SK-N-SH (cell line): Measurements from ENCODE around the gene RPL29. TPM values are rescaled to one million over a fixed set of nuclear protein-coding genes. Genes with fewer than 3 reads are reported as not detected.

Experiments used
- CTCF ChIA-PET: fragments of 300-600, 350-600 bp; formaldehyde crosslinking; extraction: SDS; loops from one replicate; lab custom pipeline; 2021; lab: Yijun Ruan, JAX
- POLR2A ChIA-PET: fragments of 350-600 bp; sonication (Branson Sonifier 250); formaldehyde crosslinking; extraction: SDS; loops from one replicate; lab custom pipeline; 2020; ENCODE audit warnings: antibody characterized with exemption, inconsistent platforms; lab: Yijun Ruan, JAX
- DNase-seq: peaks from one replicate; pipeline ENCODE4 v3.0.0; 2012
- H2AFZ ChIP-seq: fragments of 200-600 bp; sonication (generic); 2 replicates; pipeline ENCODE4 v1.8.1; 2016; ENCODE audit warnings: antibody characterized with exemption, mild to moderate bottlenecking, low read depth
- H3F3A ChIP-seq: fragments of 200-600 bp; sonication (generic); replicated peaks from 2 replicates; pipeline ENCODE3; 2016; ENCODE audit warnings: antibody characterized with exemption, mild to moderate bottlenecking; ENCODE audit not compliant: insufficient read depth
- H3K27ac ChIP-seq, 2 experiments: fragments of 200-500 bp in 1 of 2; fragments of 200-600 bp in 1 of 2; sonication (Bioruptor generic) in 1 of 2; sonication (generic), shearing (Covaris generic) in 1 of 2; 2 replicates each; pipeline versions ENCODE4 v1.5.1 to v1.6.1; 2014 to 2016; ENCODE audit warnings: low read depth in 2 of 2, inconsistent platforms in 1 of 2, low read length in 1 of 2, mild to moderate bottlenecking in 1 of 2, mixed read lengths in 1 of 2
- H3K27me3 ChIP-seq: fragments of 200-600 bp; sonication (generic), shearing (Covaris generic); 2 replicates; pipeline ENCODE4 v1.6.1; 2016; ENCODE audit warnings: mixed run types; ENCODE audit not compliant: insufficient read depth
- H3K36me3 ChIP-seq, 2 experiments: fragments of 200-500 bp in 1 of 2; fragments of 200-600 bp in 1 of 2; sonication (Bioruptor generic) in 1 of 2; sonication (generic) in 1 of 2; replicated peaks in 1 of 2; 2 replicates each; pipeline versions ENCODE3 to v1.5.1; 2014 to 2016; ENCODE audit warnings: low read length in 1 of 2, mild to moderate bottlenecking in 1 of 2; ENCODE audit not compliant: insufficient read depth in 2 of 2, control insufficient read depth in 1 of 2
- H3K4me1 ChIP-seq, 2 experiments: fragments of 200-500 bp in 1 of 2; fragments of 200-600 bp in 1 of 2; sonication (Bioruptor generic) in 1 of 2; sonication (generic), shearing (Covaris generic) in 1 of 2; 2 replicates each; pipeline versions ENCODE4 v1.5.1 to v1.6.1; 2014 to 2016; ENCODE audit warnings: low read depth in 1 of 2, low read length in 1 of 2, mixed run types in 1 of 2; ENCODE audit not compliant: insufficient read depth in 2 of 2, control insufficient read depth in 1 of 2
- H3K4me2 ChIP-seq: fragments of 200-600 bp; sonication (generic), shearing (Covaris generic); 2 replicates; pipeline ENCODE4 v1.6.1; 2017; ENCODE audit warnings: mixed run types
- H3K4me3 ChIP-seq, 2 experiments: fragments of 200-500 bp in 1 of 2; fragments of 200-600 bp in 1 of 2; sonication (Bioruptor generic) in 1 of 2; sonication (generic), shearing (Covaris generic) in 1 of 2; 2 replicates each; pipeline versions ENCODE4 v1.5.1 to v1.8.1; 2014 to 2016; ENCODE audit warnings: low read depth in 2 of 2, inconsistent platforms in 1 of 2, low read length in 1 of 2, mild to moderate bottlenecking in 1 of 2, mixed read lengths in 1 of 2, moderate library complexity in 1 of 2
- H3K79me2 ChIP-seq: fragments of 200-600 bp; sonication (generic); 2 replicates; pipeline ENCODE4 v1.8.1; 2017; ENCODE audit warnings: mild to moderate bottlenecking; ENCODE audit not compliant: insufficient read depth
- H3K9ac ChIP-seq: fragments of 200-600 bp; sonication (generic); 2 replicates; pipeline ENCODE4 v1.6.1; 2017; ENCODE audit warnings: mixed run types
- H3K9me2 ChIP-seq: fragments of 200-600 bp; sonication (generic); 2 replicates; pipeline ENCODE4 v1.6.1; 2017; ENCODE audit warnings: mixed run types
- H3K9me3 ChIP-seq: fragments of 200-600 bp; sonication (generic); 2 replicates; pipeline ENCODE4 v1.6.1; 2017; ENCODE audit warnings: mixed run types, mild to moderate bottlenecking, moderate library complexity
- H4K20me1 ChIP-seq: fragments of 200-600 bp; sonication (generic); 2 replicates; pipeline ENCODE4 v1.6.1; 2017; ENCODE audit warnings: mild to moderate bottlenecking, mixed run types; ENCODE audit not compliant: insufficient read depth
- CHD2 ChIP-seq: fragments of 150-350 bp; IDR thresholded peaks from 2 replicates; pipeline ENCODE4 v1.6.1; 2018; ENCODE audit warnings: low read length; ENCODE audit not compliant: partially characterized antibody
- ELF1 ChIP-seq: IDR thresholded peaks from 2 replicates; pipeline ENCODE4 v1.4.0; 2012
- EP300 ChIP-seq, 2 experiments: IDR thresholded peaks; 2 replicates each; pipeline versions ENCODE4 v1.4.0 to v1.6.1; 2012; ENCODE audit warnings: borderline replicate concordance in 1 of 2, low read depth in 1 of 2, low read length in 1 of 2
- EZH2phosphoT487 ChIP-seq: fragments of 200-600 bp; sonication (generic); IDR thresholded peaks from 2 replicates; pipeline ENCODE4 v1.6.1; 2017; ENCODE audit warnings: low read depth, mixed run types, mild to moderate bottlenecking, antibody characterized with exemption, moderate library complexity, borderline replicate concordance
- FOXJ3 ChIP-seq: sonication (generic); formaldehyde crosslinking; IDR thresholded peaks from 2 replicates; pipeline ENCODE4 v1.5.1; 2020; ENCODE audit warnings: mild to moderate bottlenecking, missing genetic modification reagents
- NRF1 ChIP-seq: IDR thresholded peaks from 2 replicates; pipeline ENCODE4 v1.6.1; 2012; ENCODE audit warnings: low read depth, mild to moderate bottlenecking, low read length
- PBX3 ChIP-seq: IDR thresholded peaks from 2 replicates; pipeline ENCODE4; 2012
- RAD21 ChIP-seq: IDR thresholded peaks from 2 replicates; pipeline ENCODE4 v1.6.1; 2012; ENCODE audit warnings: mild to moderate bottlenecking, low read length
- REST ChIP-seq: IDR thresholded peaks from 2 replicates; pipeline ENCODE4 v1.6.1; 2012; ENCODE audit warnings: mild to moderate bottlenecking, low read depth, low read length, moderate library complexity
- RFX5 ChIP-seq: IDR thresholded peaks from 2 replicates; pipeline ENCODE4 v1.6.1; 2012; ENCODE audit warnings: mild to moderate bottlenecking, improper control_type of control experiment, low read length
- TAF1 ChIP-seq: IDR thresholded peaks from 2 replicates; pipeline ENCODE4 v1.6.1; 2012; ENCODE audit warnings: low read depth, mild to moderate bottlenecking, low read length, moderate library complexity, borderline replicate concordance
- TCF12 ChIP-seq: IDR thresholded peaks from 2 replicates; pipeline ENCODE4 v1.4.0; 2012
- WGBS: methylation state at CpG from one replicate; pipeline ENCODE4 v1.1.6; 2017; ENCODE audit warnings: low lambda C conversion rate; 5-methylcytosine and 5-hydroxymethylcytosine counted together
- polyA plus RNA-seq, 3 experiments: library from polyadenylated mRNA; depleted of rRNA; stranded (reverse); fragments of >200 nt; gene quantifications; 2 replicates each; pipeline ENCODE4 v1.2.3, GENCODE V29; 2012

Gene RPL29
- polyA plus RNA-seq, 1 of the 3 experiments (the other 2 are of a cell fraction), result 3,173 TPM

GRCh38 chr3:51999846-52000245 is 4.2 kb upstream of the RPL29 start:
- WGBS, result 46% methylated on average over 1 of the region's 2 CpGs
- Histone ChIP-seq H3F3A (peaks cover 6% of the 10 kb centered on the region), H3K27me3 (no peaks in the 10 kb centered on the region), H3K4me1 (peaks cover 4 to 32% of the 10 kb centered on the region in 2 experiments; a peak in 1 of 4 replicates), H3K36me3 (peaks cover 3% of the 10 kb centered on the region in 2 experiments), H2AFZ (no peak overlapping the region), H3K27ac (no peak overlapping the region), H3K9me3 (no peaks in the 10 kb centered on the region), H3K9me2 (no peaks in the 10 kb centered on the region), H4K20me1 (no peaks in the 10 kb centered on the region), H3K9ac (no peak overlapping the region), H3K79me2 (peaks cover 9% of the 10 kb centered on the region), H3K4me3 (no peak overlapping the region), H3K4me2 (no peak overlapping the region)
- ChIA-PET POLR2A (no interaction called here), CTCF (interaction anchor here (3.4 to 24.7 kb wide), 3 partner anchors 17 to 144 kb away, joined by 13 to 983 read pairs (median 608); partner anchors contain the start of genes ACY1, DUSP7 and POC1A)
- DNase-seq, result no peak
- no peak for TF ChIP-seq PBX3
- TF ChIP-seq EZH2phosphoT487, result no peak
- TF ChIP-seq REST, result no peak
- TF ChIP-seq NRF1, result no peak
- TF ChIP-seq TAF1, result no peak

GRCh38 chr3:51998774-51999173 is 3.1 kb upstream of the RPL29 start:
- no peak overlapping the region for H3K27ac ChIP-seq
- no peak overlapping the region for H3K9ac ChIP-seq
- H2AFZ ChIP-seq, result no peak overlapping the region
- H3F3A ChIP-seq, result peaks cover 13% of the 10 kb centered on the region
- peaks cover 9 to 31% of the 10 kb centered on the region in 2 experiments; a peak in 3 of 4 replicates for H3K4me1 ChIP-seq
- peaks cover 20% of the 10 kb centered on the region for H3K79me2 ChIP-seq
- TF ChIP-seq NRF1 (no peak), REST (no peak), RFX5 (no peak), FOXJ3 (CRISPR knock-in tag) (no peak), CHD2 (no peak), ELF1 (no peak), RAD21 (no peak), TCF12 (no peak), EP300 (IDR thresholded peaks at IDR 0.05; ENCODE audit: borderline replicate concordance in 1 of 2, low read depth in 1 of 2, low read length in 1 of 2) (no peak)
- WGBS, result 82% methylated on average over 7 of the region's 7 CpGs
- 0 out of 2 replicates have a peak, but pooled peaks cover 4% of the 10 kb centered on the region for H4K20me1 ChIP-seq
- no peaks in the 10 kb centered on the region for H3K9me2 ChIP-seq
- no peak overlapping the region for H3K4me3 ChIP-seq
- no peak for DNase-seq
- POLR2A ChIA-PET, result no interaction called here
- H3K27me3 ChIP-seq, result no peaks in the 10 kb centered on the region
- H3K4me2 ChIP-seq, result no peak overlapping the region
- no peaks in the 10 kb centered on the region for H3K9me3 ChIP-seq
- peaks cover 12 to 13% of the 10 kb centered on the region in 2 experiments for H3K36me3 ChIP-seq
- CTCF ChIA-PET, result interaction anchor here (1.3 to 1.9 kb wide), 5 partner anchors 53 to 449 kb away, joined by 4 to 10 read pairs (median 5); no protein-coding TSS in a partner anchor
